ENCODE data around the gene APBA2.

- TF ChIP-seq CTCF (IDR thresholded peaks at IDR 0.05) (no peak), POLR2A (IDR thresholded peaks at IDR 0.05) (no peak), POLR2AphosphoS5 (IDR thresholded peaks at IDR 0.05) (no peak), EP300 (IDR thresholded peaks at IDR 0.05; ENCODE audit: low read depth) (no peak)
Measured at GRCh38 chr15:29151484-29151857, 265.7 kb downstream of the APBA2 start.

All from transverse colon (tissue), 4 donors.